NCI-H1092 (cell line): ENCODE results near the gene SPRR2A.
"Not testable (repeated sequence)": the region's sequence is repeated elsewhere in the genome, so short reads cannot be mapped to it uniquely, and the experiment has no call there.

Experiments
- DNase-seq: peaks from one replicate; lab custom pipeline; 2025; lab: John Stamatoyannopoulos, UW

Gene SPRR2A

GRCh38 chr1:153024413-153024812, 32.9 kb downstream of the SPRR2A start:
- DNase-seq: no peak

- DNase-seq: no peak
Observed at GRCh38 chr1:153023109-153023508, 34.2 kb downstream of the SPRR2A start.

- not testable (repeated sequence) for DNase-seq
Observed at GRCh38 chr1:153022340-153022739, 35.0 kb downstream of the SPRR2A start.

GRCh38 chr1:153021829-153022228, 35.5 kb downstream of the SPRR2A start:
- not testable (repeated sequence) for DNase-seq

- not testable (repeated sequence) for DNase-seq
Observed at GRCh38 chr1:153011235-153011758, 46.0 kb downstream of the SPRR2A start.
